ENCODE results near the gene WDR7. TPM values are rescaled to one million over a fixed set of nuclear protein-coding genes. Genes with fewer than 3 reads are reported as not detected.

WDR7 gene
- total and polyA plus RNA-seq, 4 donors = 3.7 to 42.7 (median 19.0) TPM

DNA sequence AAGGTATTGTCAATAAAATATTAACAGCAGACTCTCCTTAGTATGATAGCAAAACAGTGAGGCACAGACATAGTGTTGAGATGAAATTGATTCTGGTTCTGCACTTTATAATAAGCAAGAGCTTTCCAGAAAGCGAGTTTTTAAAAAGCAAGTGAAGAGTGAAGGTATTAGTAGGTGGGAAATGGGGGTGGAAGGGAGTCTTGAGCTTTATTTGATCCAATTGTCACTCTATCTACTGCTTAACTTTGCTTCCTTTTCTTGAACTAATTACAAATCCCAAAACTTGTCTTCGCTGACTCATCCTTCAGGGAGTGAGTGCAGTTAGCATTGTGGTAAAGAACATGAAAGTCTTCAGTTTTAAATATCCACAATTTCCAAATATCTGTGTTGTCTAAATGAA, 375.2 kb downstream of the WDR7 start:
- TF ChIP-seq, protein P1, sequence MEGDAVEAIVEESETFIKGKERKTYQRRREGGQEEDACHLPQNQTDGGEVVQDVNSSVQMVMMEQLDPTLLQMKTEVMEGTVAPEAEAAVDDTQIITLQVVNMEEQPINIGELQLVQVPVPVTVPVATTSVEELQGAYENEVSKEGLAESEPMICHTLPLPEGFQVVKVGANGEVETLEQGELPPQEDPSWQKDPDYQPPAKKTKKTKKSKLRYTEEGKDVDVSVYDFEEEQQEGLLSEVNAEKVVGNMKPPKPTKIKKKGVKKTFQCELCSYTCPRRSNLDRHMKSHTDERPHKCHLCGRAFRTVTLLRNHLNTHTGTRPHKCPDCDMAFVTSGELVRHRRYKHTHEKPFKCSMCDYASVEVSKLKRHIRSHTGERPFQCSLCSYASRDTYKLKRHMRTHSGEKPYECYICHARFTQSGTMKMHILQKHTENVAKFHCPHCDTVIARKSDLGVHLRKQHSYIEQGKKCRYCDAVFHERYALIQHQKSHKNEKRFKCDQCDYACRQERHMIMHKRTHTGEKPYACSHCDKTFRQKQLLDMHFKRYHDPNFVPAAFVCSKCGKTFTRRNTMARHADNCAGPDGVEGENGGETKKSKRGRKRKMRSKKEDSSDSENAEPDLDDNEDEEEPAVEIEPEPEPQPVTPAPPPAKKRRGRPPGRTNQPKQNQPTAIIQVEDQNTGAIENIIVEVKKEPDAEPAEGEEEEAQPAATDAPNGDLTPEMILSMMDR (IDR thresholded peaks at IDR 0.05; ENCODE audit: control extremely low read depth, extremely low read depth) = no peak
- Histone ChIP-seq H3K9me3 (ENCODE audit: control insufficient read depth in 4 of 4, insufficient read depth in 3 of 4, low read length in 3 of 4) (peaks cover 0 to 4% (median 0%) of the 10 kb centered on the region in 4 donors), H3K9ac (ENCODE audit: insufficient read depth in 1 of 2, low read length in 2 of 2) (no peak overlapping the region), H3K4me3 (no peak overlapping the region), H3K36me3 (ENCODE audit: control insufficient read depth in 4 of 4, insufficient read depth in 4 of 4, low read length in 4 of 4) (peaks cover 0 to 16% (median 10%) of the 10 kb centered on the region in 4 donors), H3K27me3 (ENCODE audit: control insufficient read depth in 3 of 3, insufficient read depth in 3 of 3, low read length in 2 of 3) (no peaks in the 10 kb centered on the region), H3K27ac (ENCODE audit: low read depth in 1 of 2, low read length in 1 of 2) (no peak overlapping the region), H3K4me1 (ENCODE audit: control insufficient read depth in 5 of 5, insufficient read depth in 5 of 5, low read length in 5 of 5) (peaks cover 0 to 1% (median 0%) of the 10 kb centered on the region in 5 donors)
- no peak for ATAC-seq (ENCODE audit: insufficient read depth, low FRiP score)
- WGBS, 2 donors = 97 to 98% methylated on average over 2 of the region's 2 CpGs
- no peak for DNase-seq

DNA sequence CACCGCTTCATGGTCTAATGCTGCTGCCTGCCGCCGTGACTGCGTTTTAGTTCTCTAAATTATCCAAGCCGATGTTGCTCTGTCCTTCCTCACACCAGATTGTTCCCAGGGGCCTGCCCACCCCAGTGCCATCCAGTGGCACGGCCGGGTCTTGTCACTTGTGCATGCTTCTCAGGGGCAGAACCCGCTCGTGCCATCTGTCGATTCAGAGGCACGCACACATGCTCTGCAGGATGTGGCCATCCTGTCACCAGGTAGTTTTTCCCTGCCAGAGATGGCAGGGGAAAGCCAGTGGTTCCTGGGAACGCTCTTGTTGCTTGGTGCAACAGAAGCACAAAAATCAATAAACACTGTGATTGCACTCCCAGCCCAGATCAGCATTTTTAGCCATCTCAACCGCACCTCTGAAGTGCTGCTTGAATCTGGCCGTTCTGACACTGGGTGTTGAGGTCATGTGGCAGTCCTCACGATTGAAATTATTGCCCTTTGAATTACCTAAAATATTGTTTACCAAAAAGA, 376.1 kb downstream of the WDR7 start:
- Histone ChIP-seq H3K9ac (ENCODE audit: insufficient read depth in 1 of 2, low read length in 2 of 2) (no peak overlapping the region), H3K27me3 (ENCODE audit: control insufficient read depth in 3 of 3, insufficient read depth in 3 of 3, low read length in 2 of 3) (no peaks in the 10 kb centered on the region), H3K4me3 (no peak overlapping the region), H3K36me3 (ENCODE audit: control insufficient read depth in 4 of 4, insufficient read depth in 4 of 4, low read length in 4 of 4) (peaks cover 0 to 13% (median 10%) of the 10 kb centered on the region in 4 donors), H3K4me1 (ENCODE audit: control insufficient read depth in 5 of 5, insufficient read depth in 5 of 5, low read length in 5 of 5) (peaks cover 0 to 1% (median 0%) of the 10 kb centered on the region in 5 donors), H3K27ac (ENCODE audit: low read depth in 1 of 2, low read length in 1 of 2) (no peak overlapping the region), H3K9me3 (ENCODE audit: control insufficient read depth in 4 of 4, insufficient read depth in 3 of 4, low read length in 3 of 4) (peaks cover 0 to 4% (median 0%) of the 10 kb centered on the region in 4 donors)
- ATAC-seq (ENCODE audit: insufficient read depth, low FRiP score) = no peak
- TF ChIP-seq, protein P1 (IDR thresholded peaks at IDR 0.05; ENCODE audit: control extremely low read depth, extremely low read depth) = no peak
- WGBS, 2 donors = 90 to 92% methylated on average over 15 of the region's 15 CpGs
- no peak for DNase-seq

DNA sequence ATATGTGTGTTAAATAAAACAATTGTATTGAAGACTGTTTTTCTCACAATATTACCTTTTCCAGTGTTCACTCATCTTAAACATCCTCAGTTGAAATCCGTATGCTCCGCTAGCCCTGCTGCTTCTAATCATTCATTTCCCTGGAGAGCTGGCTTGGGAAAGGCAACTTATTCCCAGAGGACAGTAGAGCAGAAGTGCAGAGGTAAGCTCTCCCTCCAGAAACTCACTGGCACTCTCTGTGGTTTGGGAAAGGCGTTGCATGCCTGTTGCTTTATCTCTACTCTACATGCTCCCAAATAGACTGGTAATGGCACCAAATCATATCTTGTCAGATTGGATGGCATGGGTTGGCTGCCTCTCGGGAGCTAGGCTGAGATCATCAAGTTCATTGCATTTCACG, 378.6 kb downstream of the WDR7 start:
- no peak overlapping the region for H3K4me3 ChIP-seq
- no peak overlapping the region for H3K27ac ChIP-seq (ENCODE audit: low read depth in 1 of 2, low read length in 1 of 2)
- H3K27me3 ChIP-seq (ENCODE audit: control insufficient read depth in 3 of 3, insufficient read depth in 3 of 3, low read length in 2 of 3) = no peaks in the 10 kb centered on the region
- TF ChIP-seq, protein P1 (IDR thresholded peaks at IDR 0.05; ENCODE audit: control extremely low read depth, extremely low read depth) = no peak
- H3K9me3 ChIP-seq (ENCODE audit: control insufficient read depth in 4 of 4, insufficient read depth in 3 of 4, low read length in 3 of 4) = peaks cover 0 to 3% (median 0%) of the 10 kb centered on the region in 4 donors
- peaks cover 0 to 13% (median 9%) of the 10 kb centered on the region in 4 donors for H3K36me3 ChIP-seq (ENCODE audit: control insufficient read depth in 4 of 4, insufficient read depth in 4 of 4, low read length in 4 of 4)
- 96% methylated on average over 5 of the region's 5 CpGs for WGBS, 2 donors
- no peak overlapping the region for H3K9ac ChIP-seq (ENCODE audit: insufficient read depth in 1 of 2, low read length in 2 of 2)
- peaks cover 0 to 1% (median 0%) of the 10 kb centered on the region in 5 donors for H3K4me1 ChIP-seq (ENCODE audit: control insufficient read depth in 5 of 5, insufficient read depth in 5 of 5, low read length in 5 of 5)
- DNase-seq = no peak
- ATAC-seq (ENCODE audit: insufficient read depth, low FRiP score) = no peak

DNA sequence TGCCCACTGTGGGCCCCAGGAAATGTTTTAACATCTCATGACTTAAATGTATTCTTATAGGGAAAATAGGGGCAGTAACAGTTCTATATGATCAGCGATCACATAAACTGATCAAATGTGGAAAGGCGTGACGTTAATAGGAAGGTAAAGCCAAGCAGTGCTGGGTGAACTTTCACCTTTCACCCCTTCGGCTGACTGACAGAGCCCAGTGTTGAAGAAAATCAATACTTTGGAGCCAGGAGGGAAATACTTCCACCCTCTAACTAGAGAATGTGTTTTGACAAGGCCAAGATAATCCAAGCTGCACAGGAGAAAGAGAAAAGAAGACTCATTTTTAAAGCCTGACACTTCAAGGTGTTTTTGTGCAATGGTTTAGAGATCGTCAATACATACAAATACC, 379.3 kb downstream of the WDR7 start:
- no peak overlapping the region for H3K27ac ChIP-seq (ENCODE audit: low read depth in 1 of 2, low read length in 1 of 2)
- no peak overlapping the region for H3K9ac ChIP-seq (ENCODE audit: insufficient read depth in 1 of 2, low read length in 2 of 2)
- 94 to 98% methylated on average over 5 of the region's 5 CpGs for WGBS, 2 donors
- H3K27me3 ChIP-seq (ENCODE audit: control insufficient read depth in 3 of 3, insufficient read depth in 3 of 3, low read length in 2 of 3) = no peaks in the 10 kb centered on the region
- TF ChIP-seq, protein P1 (IDR thresholded peaks at IDR 0.05; ENCODE audit: control extremely low read depth, extremely low read depth) = no peak
- no peak for ATAC-seq (ENCODE audit: insufficient read depth, low FRiP score)
- H3K9me3 ChIP-seq (ENCODE audit: control insufficient read depth in 4 of 4, insufficient read depth in 3 of 4, low read length in 3 of 4) = peaks cover 0 to 3% (median 0%) of the 10 kb centered on the region in 4 donors
- H3K36me3 ChIP-seq (ENCODE audit: control insufficient read depth in 4 of 4, insufficient read depth in 4 of 4, low read length in 4 of 4) = peaks cover 0 to 13% (median 9%) of the 10 kb centered on the region in 4 donors
- no peak for DNase-seq
- peaks cover 0 to 1% (median 0%) of the 10 kb centered on the region in 5 donors for H3K4me1 ChIP-seq (ENCODE audit: control insufficient read depth in 5 of 5, insufficient read depth in 5 of 5, low read length in 5 of 5)
- no peak overlapping the region for H3K4me3 ChIP-seq

Measured in lung (tissue), 12 donors.